Ovary (tissue), 3 donors: ENCODE measurements around the gene CDH23.

Source experiments
- CTCF ChIP-seq, 3 donors: fragments of 450-650 bp in 2 of 3; fragments of 200-600 bp in 1 of 3; IDR thresholded peaks; one replicate each; pipeline versions ENCODE4 v1.5.1 to v1.8.0; 2016 to 2022; ENCODE audit warnings: antibody characterized with exemption in 3 of 3, mild to moderate bottlenecking in 1 of 3
- EP300 ChIP-seq: sonication (generic); formaldehyde crosslinking; IDR thresholded peaks from one replicate; pipeline ENCODE4 v1.6.1; 2017; ENCODE audit warnings: antibody characterized with exemption
- POLR2A ChIP-seq: fragments of 450-650 bp; IDR thresholded peaks from one replicate; pipeline ENCODE4 v1.6.1; 2017; ENCODE audit warnings: antibody characterized with exemption, mild to moderate bottlenecking, moderate library complexity
- donor health status: DM: no; HTN: no; CAD: no.

- TF ChIP-seq CTCF (IDR thresholded peaks at IDR 0.05) (no peak), EP300 (no peak), POLR2A (no peak)
Observed at GRCh38 chr10:71795248-71795647, 398.5 kb downstream of the CDH23 start.
